ENCODE results near the gene ZNF215. TPM values are rescaled to one million over a fixed set of nuclear protein-coding genes. Genes with fewer than 3 reads are reported as not detected.
"Not testable (repeated sequence)": the region's sequence is repeated elsewhere in the genome, so short reads cannot be mapped to it uniquely, and the experiment has no call there.

The ZNF215 gene
- polyA plus RNA-seq (2014; cell fraction: cytosol; rRNA removed), result 4.3 and 4.6 TPM in 2 replicates
- 5.7 and 6.7 TPM in 2 replicates for polyA plus RNA-seq (2014; cell fraction: nucleus; rRNA removed)

GRCh38 chr11:6926208-6927029 lies at the start of gene ZNF215:
TSS of gene ZNF215 (plus strand) at chr11:6926426. CDS start at chr11:6932273, 5,847 bp downstream.
- DNase-seq (ENCODE audit: low spot score), result peak; percentile 84

GRCh38 chr11:6876914-6877313 lies 49.3 kb upstream of the ZNF215 start:
- no peak for DNase-seq (ENCODE audit: low spot score)

- no peak for DNase-seq (ENCODE audit: low spot score)
Measured at GRCh38 chr11:6882751-6883150, 43.5 kb upstream of the ZNF215 start.

GRCh38 chr11:6887711-6888110 lies 38.5 kb upstream of the ZNF215 start:
- not testable (repeated sequence) for DNase-seq (ENCODE audit: low spot score)

- DNase-seq (ENCODE audit: low spot score), result no peak
Measured at GRCh38 chr11:6888830-6889229, 37.4 kb upstream of the ZNF215 start.

- no peak for DNase-seq (ENCODE audit: low spot score)
Measured at GRCh38 chr11:6889835-6890234, 36.4 kb upstream of the ZNF215 start.

- no peak for DNase-seq (ENCODE audit: low spot score)
Measured at GRCh38 chr11:6892400-6892799, 33.8 kb upstream of the ZNF215 start, which contains the start of gene OR2D2. TSS of gene OR2D2 (minus strand) at chr11:6892500. CDS start at chr11:6892500, 0 bp downstream.

- DNase-seq (ENCODE audit: low spot score), result no peak
Measured at GRCh38 chr11:6894097-6894496, 32.1 kb upstream of the ZNF215 start.

GRCh38 chr11:6895010-6895409 lies 31.2 kb upstream of the ZNF215 start:
- no peak for DNase-seq (ENCODE audit: low spot score)

GRCh38 chr11:6898911-6899310 lies 27.3 kb upstream of the ZNF215 start:
- no peak for DNase-seq (ENCODE audit: low spot score)

- DNase-seq (ENCODE audit: low spot score), result no peak
Measured at GRCh38 chr11:6900327-6900999, 25.8 kb upstream of the ZNF215 start.

- not testable (repeated sequence) for DNase-seq (ENCODE audit: low spot score)
Measured at GRCh38 chr11:6904804-6905203, 21.4 kb upstream of the ZNF215 start.

GRCh38 chr11:6911378-6911777 lies 14.8 kb upstream of the ZNF215 start:
- no peak for DNase-seq (ENCODE audit: low spot score)

GRCh38 chr11:6911948-6912347 lies 14.3 kb upstream of the ZNF215 start:
- no peak for DNase-seq (ENCODE audit: low spot score)

- no peak for DNase-seq (ENCODE audit: low spot score)
Measured at GRCh38 chr11:6919698-6920097, 6.5 kb upstream of the ZNF215 start.

GRCh38 chr11:6920702-6921101 lies 5.5 kb upstream of the ZNF215 start, which contains the start of gene OR2D3:
TSS of gene OR2D3 (plus strand) at chr11:6921002. CDS start at chr11:6921002, 0 bp downstream.
- no peak for DNase-seq (ENCODE audit: low spot score)

GRCh38 chr11:6925007-6925577 lies 1.1 kb upstream of the ZNF215 start:
- no peak for DNase-seq (ENCODE audit: low spot score)

GRCh38 chr11:6925636-6926207 lies 504 bp upstream of the ZNF215 start:
- peak; percentile 54 for DNase-seq (ENCODE audit: low spot score)

GRCh38 chr11:6927030-6927617 lies 898 bp downstream of the ZNF215 start:
- no peak for DNase-seq (ENCODE audit: low spot score)

- DNase-seq (ENCODE audit: low spot score), result no peak
Measured at GRCh38 chr11:6928916-6929315, 2.7 kb downstream of the ZNF215 start.

GRCh38 chr11:6931146-6931713 lies 5.0 kb downstream of the ZNF215 start:
- DNase-seq (ENCODE audit: low spot score), result no peak

Measured in SK-N-DZ (cell line).